CD8-positive, alpha-beta memory T cell (primary cell): ENCODE results near the gene WASF2. TPM values are rescaled to one million over a fixed set of nuclear protein-coding genes. Genes with fewer than 3 reads are reported as not detected.
"Not testable (repeated sequence)": the region's sequence is repeated elsewhere in the genome, so short reads cannot be mapped to it uniquely, and the experiment has no call there.

ENCODE experiments used
- CTCF ChIA-PET: fragments of 350-600 bp; sonication (Branson Sonifier 250); formaldehyde crosslinking; loops from one replicate; lab custom pipeline; 2021; ENCODE audit warnings: antibody characterized with exemption; lab: Charles Lee
- POLR2A ChIA-PET: fragments of 350-600 bp; sonication (Branson Sonifier 250); formaldehyde crosslinking; loops from one replicate; lab custom pipeline; 2021; ENCODE audit warnings: antibody characterized with exemption; lab: Charles Lee
- DNase-seq, 5 donors: peaks; one replicate each; pipeline versions ENCODE4 v3.0.0 to v3.0.0-alpha.2; 2020 to 2022; ENCODE audit warnings: mixed read lengths in 1 of 5
- H3K27ac ChIP-seq: one replicate; pipeline ENCODE4 v1.7.0; 2013; ENCODE audit warnings: low read depth, mild to moderate bottlenecking, low read length, moderate library complexity
- H3K27me3 ChIP-seq: 2 replicates; pipeline ENCODE4 v1.7.0; 2013; ENCODE audit warnings: low read length, mild to moderate bottlenecking; ENCODE audit not compliant: insufficient read depth, poor library complexity, severe bottlenecking
- H3K36me3 ChIP-seq: 2 replicates; pipeline ENCODE4 v1.7.0; 2013; ENCODE audit warnings: mild to moderate bottlenecking, low read length, moderate library complexity; ENCODE audit not compliant: insufficient read depth
- H3K4me1 ChIP-seq: 2 replicates; pipeline ENCODE4 v1.7.0; 2013; ENCODE audit warnings: mild to moderate bottlenecking, low read length, moderate library complexity; ENCODE audit not compliant: insufficient read depth
- H3K4me3 ChIP-seq: 2 replicates; pipeline ENCODE4 v1.7.0; 2013; ENCODE audit warnings: mild to moderate bottlenecking, low read length
- H3K9me3 ChIP-seq: 2 replicates; pipeline ENCODE4 v1.7.0; 2013; ENCODE audit warnings: mild to moderate bottlenecking, low read length
- H3K27ac Mint-ChIP-seq, 8 donors: one replicate each; pipeline ENCODE4 v1.8.0; 2020 to 2021; ENCODE audit warnings: mixed read lengths in 8 of 8, mild to moderate bottlenecking in 6 of 8, inconsistent platforms in 3 of 8, moderate library complexity in 3 of 8
- H3K27me3 Mint-ChIP-seq, 2 donors: one replicate each; pipeline ENCODE4 v1.8.0; 2020 to 2021; ENCODE audit warnings: mixed read lengths in 2 of 2, mild to moderate bottlenecking in 1 of 2, moderate library complexity in 1 of 2
- H3K36me3 Mint-ChIP-seq, 3 donors: one replicate each; pipeline ENCODE4 v1.8.0; 2020 to 2021; ENCODE audit warnings: mixed read lengths in 3 of 3, inconsistent platforms in 1 of 3, mild to moderate bottlenecking in 1 of 3
- H3K4me1 Mint-ChIP-seq, 3 donors: one replicate each; pipeline ENCODE4 v1.8.0; 2020 to 2021; ENCODE audit warnings: mixed read lengths in 3 of 3, inconsistent platforms in 1 of 3, mild to moderate bottlenecking in 1 of 3
- H3K4me3 Mint-ChIP-seq, 7 donors: one replicate each; pipeline ENCODE4 v1.8.0; 2020 to 2021; ENCODE audit warnings: mixed read lengths in 7 of 7, mild to moderate bottlenecking in 6 of 7, moderate library complexity in 4 of 7, inconsistent platforms in 2 of 7
- H3K9me3 Mint-ChIP-seq, 5 donors: one replicate each; pipeline ENCODE4 v1.8.0; 2020 to 2022; ENCODE audit warnings: mixed read lengths in 5 of 5, mild to moderate bottlenecking in 3 of 5, moderate library complexity in 2 of 5, inconsistent platforms in 1 of 5
- polyA plus RNA-seq: library from polyadenylated mRNA; unstranded; fragments of 300-500 nt; fragmentation: Illumina TruSeq; gene quantifications from one replicate; pipeline ENCODE4 v1.2.3, GENCODE V29; 2021
- total RNA-seq, 2 experiments: library from RNA; stranded (reverse); gene quantifications; one replicate each; pipeline ENCODE4 v1.2.3, GENCODE V29; 2021

The WASF2 gene
- total and polyA plus RNA-seq, 3 experiments from 2014 or later, result 64.1 to 128 (median 120) TPM

GRCh38 chr1:27485363-27485762 is 4.6 kb downstream of the WASF2 start:
- Mint-ChIP-seq H3K36me3 (peaks cover 0 to 27% (median 0%) of the 10 kb centered on the region in 3 donors), H3K27ac (peak overlapping the region in 2 of 8 donors; percentile 46 to 53), H3K9me3 (no peaks in the 10 kb centered on the region), H3K4me1 (peaks cover 50 to 76% (median 56%) of the 10 kb centered on the region in 3 donors), H3K27me3 (peaks cover 0 to 7% of the 10 kb centered on the region in 2 donors), H3K4me3 (no peak overlapping the region)
- no peaks in the 10 kb centered on the region for H3K9me3 ChIP-seq
- H3K4me1 ChIP-seq, result peaks cover 40% of the 10 kb centered on the region
- no peak overlapping the region for H3K4me3 ChIP-seq
- POLR2A ChIA-PET, result no interaction called here
- CTCF ChIA-PET, result no interaction called here
- no peak overlapping the region for H3K27ac ChIP-seq
- no peaks in the 10 kb centered on the region for H3K27me3 ChIP-seq
- no peaks in the 10 kb centered on the region for H3K36me3 ChIP-seq
- no peak for DNase-seq

- Histone ChIP-seq H3K27me3 (no peaks in the 10 kb centered on the region), H3K36me3 (no peaks in the 10 kb centered on the region), H3K27ac (no peak overlapping the region), H3K9me3 (no peaks in the 10 kb centered on the region), H3K4me3 (no peak overlapping the region), H3K4me1 (peaks cover 36% of the 10 kb centered on the region)
- CTCF ChIA-PET, result no interaction called here
- POLR2A ChIA-PET, result interaction anchor here (0.6 kb wide), 1 partner anchor 9 kb away, joined by 3 read pairs; no protein-coding TSS in a partner anchor
- Mint-ChIP-seq H3K36me3 (peaks cover 0 to 24% (median 0%) of the 10 kb centered on the region in 3 donors), H3K27ac (peak overlapping the region in 4 of 8 donors; percentile 15 to 87 (median 28)), H3K27me3 (no peaks in the 10 kb centered on the region), H3K4me1 (peaks cover 46 to 76% (median 51%) of the 10 kb centered on the region in 3 donors), H3K9me3 (no peaks in the 10 kb centered on the region), H3K4me3 (no peak overlapping the region)
- no peak for DNase-seq
Observed at GRCh38 chr1:27483659-27484058, 6.3 kb downstream of the WASF2 start.

- Mint-ChIP-seq H3K36me3 (peaks cover 0 to 26% (median 4%) of the 10 kb centered on the region in 3 donors), H3K4me3 (no peak overlapping the region), H3K9me3 (no peaks in the 10 kb centered on the region), H3K4me1 (peaks cover 40 to 76% (median 49%) of the 10 kb centered on the region in 3 donors), H3K27ac (peak overlapping the region in 6 of 8 donors; percentile 42 to 73 (median 62)), H3K27me3 (no peaks in the 10 kb centered on the region)
- Histone ChIP-seq H3K36me3 (no peaks in the 10 kb centered on the region), H3K27me3 (no peaks in the 10 kb centered on the region), H3K4me3 (no peak overlapping the region), H3K9me3 (no peaks in the 10 kb centered on the region), H3K27ac (no peak overlapping the region), H3K4me1 (peaks cover 33% of the 10 kb centered on the region)
- ChIA-PET POLR2A (no interaction called here), CTCF (interaction anchor here (0.9 kb wide), 1 partner anchor 52 kb away, joined by 3 read pairs; no protein-coding TSS in a partner anchor)
- DNase-seq, result no peak
Observed at GRCh38 chr1:27481994-27482620, 7.9 kb downstream of the WASF2 start.

GRCh38 chr1:27478098-27478497 is 11.9 kb downstream of the WASF2 start:
- H3K4me1 Mint-ChIP-seq, result peaks cover 58 to 84% (median 65%) of the 10 kb centered on the region in 3 donors
- H3K4me3 Mint-ChIP-seq, result peak overlapping the region in 2 of 7 donors; percentile 8 to 44
- ChIA-PET CTCF (no interaction called here), POLR2A (interaction anchor here (0.6 kb wide), 1 partner anchor 366 kb away, joined by 4 read pairs; no protein-coding TSS in a partner anchor)
- H3K27ac Mint-ChIP-seq, result peak overlapping the region in 3 of 8 donors; percentile 64 to 87 (median 79)
- peaks cover 0 to 28% (median 8%) of the 10 kb centered on the region in 3 donors for H3K36me3 Mint-ChIP-seq
- H3K9me3 Mint-ChIP-seq, result no peaks in the 10 kb centered on the region
- Histone ChIP-seq H3K27ac (no peak overlapping the region), H3K36me3 (no peaks in the 10 kb centered on the region), H3K27me3 (no peaks in the 10 kb centered on the region), H3K4me1 (peaks cover 50% of the 10 kb centered on the region), H3K4me3 (no peak overlapping the region), H3K9me3 (no peaks in the 10 kb centered on the region)
- peaks cover 0 to 1% of the 10 kb centered on the region in 2 donors for H3K27me3 Mint-ChIP-seq
- DNase-seq, result no peak

DNA sequence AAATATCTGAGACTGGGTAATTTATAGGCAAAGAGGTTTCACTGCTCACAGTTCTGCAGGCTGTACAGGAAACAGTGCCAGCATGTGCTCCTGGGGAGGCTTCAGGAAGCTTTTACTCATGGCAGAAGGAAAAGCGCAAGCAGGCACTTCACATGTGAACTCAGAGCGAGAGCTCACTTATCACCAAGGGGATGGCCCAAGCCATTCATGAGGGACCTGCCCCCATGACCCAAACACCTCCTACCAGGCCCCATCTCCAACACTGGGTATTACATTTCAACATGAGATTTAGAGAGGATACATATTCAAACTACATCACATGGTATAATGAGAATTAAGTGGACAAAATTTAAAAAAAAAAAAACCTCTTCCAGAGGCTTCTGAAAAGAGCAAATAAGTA is 13.7 kb downstream of the WASF2 start:
- Histone ChIP-seq H3K4me1 (peaks cover 51% of the 10 kb centered on the region), H3K36me3 (no peaks in the 10 kb centered on the region), H3K4me3 (no peak overlapping the region), H3K9me3 (no peaks in the 10 kb centered on the region), H3K27ac (no peak overlapping the region), H3K27me3 (no peaks in the 10 kb centered on the region)
- ChIA-PET POLR2A (interaction anchor here (0.6 kb wide), 1 partner anchor 9 kb away, joined by 4 read pairs; no protein-coding TSS in a partner anchor), CTCF (no interaction called here)
- peak overlapping the region in 3 of 7 donors; percentile 12 to 47 (median 33) for H3K4me3 Mint-ChIP-seq
- peak overlapping the region in 4 of 8 donors; percentile 16 to 62 (median 52) for H3K27ac Mint-ChIP-seq
- peaks cover 0 to 1% of the 10 kb centered on the region in 2 donors for H3K27me3 Mint-ChIP-seq
- H3K9me3 Mint-ChIP-seq, result no peaks in the 10 kb centered on the region
- H3K36me3 Mint-ChIP-seq, result peaks cover 0 to 26% (median 13%) of the 10 kb centered on the region in 3 donors
- H3K4me1 Mint-ChIP-seq, result peaks cover 53 to 81% (median 64%) of the 10 kb centered on the region in 3 donors
- no peak for DNase-seq

GRCh38 chr1:27475720-27476119 is 14.2 kb downstream of the WASF2 start:
- Mint-ChIP-seq H3K9me3 (no peaks in the 10 kb centered on the region), H3K36me3 (peaks cover 0 to 28% (median 14%) of the 10 kb centered on the region in 3 donors), H3K4me3 (peak overlapping the region in 1 of 7 donors; percentile 16), H3K27ac (peak overlapping the region in 4 of 8 donors; percentile 1 to 68 (median 54)), H3K4me1 (peaks cover 55 to 82% (median 68%) of the 10 kb centered on the region in 3 donors), H3K27me3 (peaks cover 0 to 1% of the 10 kb centered on the region in 2 donors)
- Histone ChIP-seq H3K27ac (no peak overlapping the region), H3K36me3 (no peaks in the 10 kb centered on the region), H3K4me1 (peaks cover 53% of the 10 kb centered on the region), H3K27me3 (no peaks in the 10 kb centered on the region), H3K4me3 (no peak overlapping the region), H3K9me3 (no peaks in the 10 kb centered on the region)
- DNase-seq, result no peak
- ChIA-PET POLR2A (no interaction called here), CTCF (no interaction called here)

DNA sequence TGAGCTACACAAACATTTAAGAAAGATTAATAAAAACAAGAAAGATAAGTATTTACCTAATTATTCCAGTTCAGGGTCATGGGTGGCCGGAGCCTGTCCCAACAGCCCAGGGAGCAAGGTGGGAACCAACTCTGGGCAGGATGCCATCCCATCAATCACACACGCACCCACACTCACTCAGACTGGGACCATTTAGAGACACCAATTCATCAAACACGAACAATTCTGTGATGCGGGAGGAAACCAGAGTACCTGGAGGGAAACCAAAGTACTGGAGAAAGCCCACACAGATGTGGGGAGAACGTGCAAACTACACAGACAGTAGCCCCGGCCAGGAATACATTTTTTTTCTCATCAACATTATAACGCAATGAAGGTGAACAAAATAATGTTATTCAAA is 16.2 kb downstream of the WASF2 start:
- Histone ChIP-seq H3K4me3 (no peak overlapping the region), H3K27ac (no peak overlapping the region), H3K9me3 (no peaks in the 10 kb centered on the region), H3K4me1 (peaks cover 64% of the 10 kb centered on the region), H3K36me3 (no peaks in the 10 kb centered on the region), H3K27me3 (no peaks in the 10 kb centered on the region)
- H3K4me1 Mint-ChIP-seq, result peaks cover 66 to 86% (median 81%) of the 10 kb centered on the region in 3 donors
- CTCF ChIA-PET, result interaction anchor here (0.8 kb wide), 1 partner anchor 11 kb away, joined by 3 read pairs; no protein-coding TSS in a partner anchor
- peak overlapping the region in 6 of 7 donors; percentile 29 to 61 (median 46) for H3K4me3 Mint-ChIP-seq
- H3K9me3 Mint-ChIP-seq, result no peaks in the 10 kb centered on the region
- peaks cover 0 to 39% (median 17%) of the 10 kb centered on the region in 3 donors for H3K36me3 Mint-ChIP-seq
- peak in 1 of 5 donors; percentile 28 for DNase-seq
- H3K27ac Mint-ChIP-seq, result peak overlapping the region in 7 of 8 donors; percentile 35 to 90 (median 47)
- peaks cover 0 to 1% of the 10 kb centered on the region in 2 donors for H3K27me3 Mint-ChIP-seq
- POLR2A ChIA-PET, result no interaction called here

DNA sequence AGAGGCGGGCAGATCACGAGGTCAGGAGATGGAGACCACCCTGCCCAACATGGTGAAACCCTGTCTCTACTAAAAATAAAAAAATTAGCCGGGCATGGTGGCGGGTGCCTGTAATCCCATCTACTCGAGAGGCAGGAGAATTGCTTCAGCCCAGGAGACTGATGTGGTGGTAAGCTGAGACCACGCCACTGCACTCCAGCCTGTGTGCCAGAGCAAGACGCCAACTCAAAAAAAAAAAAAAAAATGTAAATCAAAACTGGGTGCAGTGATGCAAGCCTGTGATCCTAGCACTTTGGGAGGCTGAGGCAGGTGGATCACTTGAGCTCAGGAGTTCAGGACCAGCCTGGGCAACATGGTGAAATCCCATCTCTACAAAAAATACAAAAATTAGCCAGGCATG is 17.9 kb downstream of the WASF2 start:
- H3K27ac ChIP-seq, H3K4me3 Mint-ChIP-seq, DNase-seq, H3K9me3 Mint-ChIP-seq, H3K27me3 ChIP-seq, H3K9me3 ChIP-seq, H3K27me3 Mint-ChIP-seq, H3K36me3 ChIP-seq, H3K4me3 ChIP-seq: not testable (repeated sequence)
- H3K4me1 ChIP-seq, result peaks cover 57% of the 10 kb centered on the region
- H3K36me3 Mint-ChIP-seq, result peaks cover 0 to 44% (median 13%) of the 10 kb centered on the region in 3 donors
- ChIA-PET CTCF (interaction anchor here (0.7 kb wide), 1 partner anchor 24 kb away, joined by 3 read pairs; no protein-coding TSS in a partner anchor), POLR2A (interaction anchor here (0.6 kb wide), 2 partner anchors 17 to 91 kb away, joined by 3 to 5 read pairs; no protein-coding TSS in a partner anchor)
- peaks cover 71 to 86% (median 83%) of the 10 kb centered on the region in 3 donors for H3K4me1 Mint-ChIP-seq
- H3K27ac Mint-ChIP-seq, result peak overlapping the region in 2 of 8 donors; percentile 54 to 79
